Loucy (cell line): Measurements from ENCODE around the gene MAPK7.

Experiments used
- EZH2phosphoT487 ChIP-seq: fragments of 200-600 bp; IDR thresholded peaks from 2 replicates; pipeline ENCODE4 v1.6.1; 2018; ENCODE audit warnings: antibody characterized with exemption, mild to moderate bottlenecking, moderate library complexity, borderline replicate concordance
- TF ChIP-seq, protein P1 (sequence below): fragments of 200-600 bp; sonication (generic); conservative IDR thresholded peaks from 2 replicates; pipeline ENCODE4 v1.5.1; 2014; ENCODE audit warnings: mild to moderate bottlenecking, antibody characterized with exemption, low read length

DNA sequence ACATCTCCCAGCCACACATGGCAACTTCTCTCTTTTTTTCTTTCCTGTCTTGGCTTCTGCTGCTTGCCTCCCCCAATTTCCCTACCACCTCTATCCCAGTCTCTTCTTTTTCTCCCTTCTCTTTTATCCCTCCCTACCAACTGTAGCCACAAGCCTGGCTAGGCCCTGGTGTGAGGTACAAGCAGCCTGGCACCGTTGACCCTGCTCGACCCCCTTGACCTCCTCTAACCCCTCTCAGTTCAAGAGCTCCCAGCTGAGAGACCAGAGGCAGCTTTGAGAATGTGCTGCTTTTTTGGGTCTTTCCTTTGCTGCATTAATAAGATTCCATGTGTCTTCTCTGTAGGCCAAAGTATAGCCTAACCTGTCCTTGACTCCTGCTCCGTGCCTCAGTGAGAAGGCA is 48.0 kb upstream of the MAPK7 start:
- TF ChIP-seq, protein P1, sequence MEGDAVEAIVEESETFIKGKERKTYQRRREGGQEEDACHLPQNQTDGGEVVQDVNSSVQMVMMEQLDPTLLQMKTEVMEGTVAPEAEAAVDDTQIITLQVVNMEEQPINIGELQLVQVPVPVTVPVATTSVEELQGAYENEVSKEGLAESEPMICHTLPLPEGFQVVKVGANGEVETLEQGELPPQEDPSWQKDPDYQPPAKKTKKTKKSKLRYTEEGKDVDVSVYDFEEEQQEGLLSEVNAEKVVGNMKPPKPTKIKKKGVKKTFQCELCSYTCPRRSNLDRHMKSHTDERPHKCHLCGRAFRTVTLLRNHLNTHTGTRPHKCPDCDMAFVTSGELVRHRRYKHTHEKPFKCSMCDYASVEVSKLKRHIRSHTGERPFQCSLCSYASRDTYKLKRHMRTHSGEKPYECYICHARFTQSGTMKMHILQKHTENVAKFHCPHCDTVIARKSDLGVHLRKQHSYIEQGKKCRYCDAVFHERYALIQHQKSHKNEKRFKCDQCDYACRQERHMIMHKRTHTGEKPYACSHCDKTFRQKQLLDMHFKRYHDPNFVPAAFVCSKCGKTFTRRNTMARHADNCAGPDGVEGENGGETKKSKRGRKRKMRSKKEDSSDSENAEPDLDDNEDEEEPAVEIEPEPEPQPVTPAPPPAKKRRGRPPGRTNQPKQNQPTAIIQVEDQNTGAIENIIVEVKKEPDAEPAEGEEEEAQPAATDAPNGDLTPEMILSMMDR, result no peak
- TF ChIP-seq EZH2phosphoT487, result no peak
